OCI-LY1 (cell line): ENCODE measurements around the gene KSR1.

ENCODE experiments used
- EZH2 ChIP-seq: fragments of 200-600 bp; sonication (generic), shearing (Covaris generic); IDR thresholded peaks from 2 replicates; pipeline ENCODE4 v1.8.0; 2017; ENCODE audit warnings: borderline replicate concordance, mixed run types, mild to moderate bottlenecking, antibody characterized with exemption, low read length, moderate library complexity, mixed read lengths
- TF ChIP-seq, protein P1 (sequence below): fragments of 200-600 bp; sonication (generic), shearing (Covaris generic); IDR thresholded peaks from 2 replicates; pipeline ENCODE4 v1.5.1; 2017; ENCODE audit warnings: mild to moderate bottlenecking, antibody characterized with exemption, low read length, moderate library complexity, mixed read lengths

GRCh38 chr17:27413792-27414191 is 42.5 kb upstream of the KSR1 start:
- TF ChIP-seq, protein P1, sequence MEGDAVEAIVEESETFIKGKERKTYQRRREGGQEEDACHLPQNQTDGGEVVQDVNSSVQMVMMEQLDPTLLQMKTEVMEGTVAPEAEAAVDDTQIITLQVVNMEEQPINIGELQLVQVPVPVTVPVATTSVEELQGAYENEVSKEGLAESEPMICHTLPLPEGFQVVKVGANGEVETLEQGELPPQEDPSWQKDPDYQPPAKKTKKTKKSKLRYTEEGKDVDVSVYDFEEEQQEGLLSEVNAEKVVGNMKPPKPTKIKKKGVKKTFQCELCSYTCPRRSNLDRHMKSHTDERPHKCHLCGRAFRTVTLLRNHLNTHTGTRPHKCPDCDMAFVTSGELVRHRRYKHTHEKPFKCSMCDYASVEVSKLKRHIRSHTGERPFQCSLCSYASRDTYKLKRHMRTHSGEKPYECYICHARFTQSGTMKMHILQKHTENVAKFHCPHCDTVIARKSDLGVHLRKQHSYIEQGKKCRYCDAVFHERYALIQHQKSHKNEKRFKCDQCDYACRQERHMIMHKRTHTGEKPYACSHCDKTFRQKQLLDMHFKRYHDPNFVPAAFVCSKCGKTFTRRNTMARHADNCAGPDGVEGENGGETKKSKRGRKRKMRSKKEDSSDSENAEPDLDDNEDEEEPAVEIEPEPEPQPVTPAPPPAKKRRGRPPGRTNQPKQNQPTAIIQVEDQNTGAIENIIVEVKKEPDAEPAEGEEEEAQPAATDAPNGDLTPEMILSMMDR, result no peak
- TF ChIP-seq EZH2, result no peak
